HFF-Myc (cell line): ENCODE results near the gene CCT8L2.
"Not testable (repeated sequence)": the region's sequence is repeated elsewhere in the genome, so short reads cannot be mapped to it uniquely, and the experiment has no call there.

Source experiments
- DNase-seq: peaks from one replicate; pipeline ENCODE4 v3.0.0-alpha.2; 2011; ENCODE audit warnings: low read depth; ENCODE audit errors: extremely low read depth
- H3K4me3 ChIP-seq: replicated peaks from 2 replicates; pipeline ENCODE4 v1.5.1; 2011; ENCODE audit warnings: low read depth, mild to moderate bottlenecking, control low read depth, low read length
- CTCF ChIP-seq: IDR thresholded peaks from 2 replicates; pipeline ENCODE4 v1.5.1; 2012; ENCODE audit warnings: mild to moderate bottlenecking, low read depth, low read length, control low read depth; ENCODE audit errors: missing control alignments

Gene CCT8L2

GRCh38 chr22:16603448-16603768, 10.8 kb upstream of the CCT8L2 start:
- H3K4me3 ChIP-seq: no peak overlapping the region
- no peak for DNase-seq
- no peak for TF ChIP-seq CTCF

DNA sequence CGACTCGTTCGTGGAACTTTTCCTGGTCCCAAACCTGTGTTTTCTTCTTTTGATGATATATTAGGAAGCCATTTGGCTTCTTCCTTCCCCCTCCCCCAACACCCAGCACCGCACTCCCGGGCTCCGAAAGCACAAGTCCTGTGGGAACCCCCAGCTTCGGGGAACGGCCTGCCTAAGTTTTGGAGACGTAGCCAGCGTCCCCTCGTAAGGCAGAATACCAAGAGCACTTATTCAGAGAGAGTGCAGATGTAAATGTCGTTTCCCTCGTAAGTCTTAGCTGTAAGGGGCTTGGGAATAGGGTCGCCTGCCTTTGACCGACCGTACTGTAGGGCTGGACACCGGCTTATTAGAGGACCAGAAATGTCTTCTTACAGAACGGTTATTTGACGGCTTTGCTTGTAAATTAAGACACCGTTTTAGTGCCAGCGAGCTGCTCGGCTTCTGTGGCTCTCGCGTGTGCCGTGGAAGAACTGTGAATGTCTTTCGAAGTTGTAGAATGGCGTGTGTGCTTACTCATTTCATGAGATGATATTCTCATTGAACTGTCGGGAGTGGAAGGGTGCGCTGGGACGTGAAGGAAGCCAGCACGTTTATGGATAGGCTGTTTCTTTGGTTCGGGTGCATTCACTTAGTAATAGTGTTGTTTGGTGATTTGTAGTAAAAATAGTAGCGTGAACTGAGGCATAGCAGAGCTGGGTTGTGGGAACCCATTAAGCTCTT, 10.3 kb upstream of the CCT8L2 start:
- H3K4me3 ChIP-seq: not testable (repeated sequence)

DNA sequence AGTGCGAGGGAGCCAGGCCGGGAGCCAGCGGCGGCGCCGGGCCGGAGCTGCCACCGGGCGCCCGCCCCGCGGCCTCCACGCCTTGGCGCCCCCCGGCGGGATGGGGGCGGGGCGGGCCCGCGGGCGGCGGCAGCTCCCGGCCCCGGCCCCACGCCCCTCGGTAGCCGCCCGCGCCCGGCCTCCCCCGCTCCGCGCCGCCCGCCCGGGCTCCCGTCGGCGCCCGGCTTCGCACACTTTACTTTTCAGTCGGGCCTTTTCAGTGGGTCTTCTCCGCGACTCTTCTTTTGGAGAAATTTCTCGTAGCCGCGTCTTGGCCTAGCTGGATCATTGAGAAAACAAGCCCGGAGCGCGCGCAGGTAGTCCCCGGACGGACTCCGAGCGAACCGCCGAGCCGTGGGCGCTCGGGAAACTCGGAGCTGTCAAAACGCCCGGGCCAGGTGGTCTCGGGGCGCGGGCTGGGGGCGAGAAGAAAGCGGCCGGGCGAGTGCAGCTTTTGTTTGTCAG, 9.7 kb upstream of the CCT8L2 start:
- not testable (repeated sequence) for DNase-seq

More for the DNA sequence above, 10.3 kb upstream of the CCT8L2 start:
- DNase-seq: not testable (repeated sequence)

DNA sequence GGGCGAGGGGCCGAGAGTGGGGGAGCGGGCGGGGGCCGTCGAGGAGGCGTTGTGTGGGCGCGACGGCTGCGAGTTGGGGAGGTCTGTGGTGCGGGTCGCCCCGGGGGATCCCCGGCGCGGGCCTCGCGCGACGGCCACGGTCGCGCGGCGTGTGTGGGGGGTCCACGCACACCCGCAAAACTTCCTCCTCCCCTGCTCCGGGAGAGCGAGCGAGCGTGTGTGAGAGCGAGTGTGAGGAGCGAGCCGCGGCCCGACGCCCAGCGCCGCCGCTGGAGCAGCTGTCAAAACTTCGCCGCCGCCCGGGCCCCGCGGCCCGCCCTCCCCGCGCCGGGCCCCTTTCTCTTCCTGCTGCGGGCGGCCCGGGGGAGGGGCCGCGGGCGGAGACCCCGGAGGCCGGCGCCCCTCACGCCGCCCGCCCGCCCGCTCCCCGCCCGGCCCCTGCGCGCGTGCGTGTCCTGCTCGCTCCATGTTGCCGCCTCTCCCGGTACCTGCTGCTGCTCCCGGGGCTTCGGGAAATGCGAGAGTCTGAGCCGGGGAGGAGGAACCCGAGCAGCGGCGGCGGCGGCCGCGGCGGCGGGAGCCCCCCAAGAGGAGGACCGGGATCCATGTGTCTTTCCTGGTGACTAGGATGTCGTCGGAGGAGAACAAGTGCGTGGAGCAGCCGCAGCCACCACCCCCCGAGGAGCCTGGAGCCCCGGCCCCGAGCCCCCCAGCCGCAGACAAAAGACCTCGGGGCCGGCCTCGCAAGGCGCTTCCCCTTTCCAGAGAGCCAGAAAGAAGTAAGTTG, 9.0 kb upstream of the CCT8L2 start:
- DNase-seq: no peak
- no peak overlapping the region for H3K4me3 ChIP-seq
- no peak for TF ChIP-seq CTCF

More for the DNA sequence above, 9.7 kb upstream of the CCT8L2 start:
- H3K4me3 ChIP-seq: not testable (repeated sequence)

- H3K4me3 ChIP-seq, DNase-seq: not testable (repeated sequence)
These were observed 8.2 kb upstream of the CCT8L2 start for GRCh38 chr22:16600644-16601436.

GRCh38 chr22:16599648-16600047, 7.0 kb upstream of the CCT8L2 start:
- DNase-seq, H3K4me3 ChIP-seq: not testable (repeated sequence)

- not testable (repeated sequence) for DNase-seq, H3K4me3 ChIP-seq
These were observed 2.6 kb upstream of the CCT8L2 start for GRCh38 chr22:16595251-16595650.

DNA sequence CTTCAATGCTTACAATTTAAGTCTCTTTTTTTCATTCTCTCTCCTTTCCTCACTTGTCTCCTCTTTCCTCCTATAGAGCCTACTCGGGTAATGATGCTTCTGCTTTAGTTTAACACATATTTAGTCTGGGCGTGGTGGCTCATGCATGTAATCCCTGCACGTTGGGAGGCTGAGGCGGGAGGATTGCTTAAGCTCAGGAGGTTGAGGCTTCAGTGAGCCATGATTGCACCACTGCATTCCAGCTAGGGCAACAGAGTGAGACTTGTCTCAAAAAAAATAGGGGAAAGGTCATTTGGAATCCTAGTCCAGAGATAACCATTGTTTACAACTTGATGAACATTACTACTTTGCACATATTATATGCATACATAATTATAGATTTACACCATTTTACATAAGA, 1.4 kb upstream of the CCT8L2 start:
- no peak for DNase-seq
- H3K4me3 ChIP-seq: no peak overlapping the region
- no peak for TF ChIP-seq CTCF

- not testable (repeated sequence) for H3K4me3 ChIP-seq, DNase-seq
These were observed 379 bp downstream of the CCT8L2 start for GRCh38 chr22:16592231-16592630.

GRCh38 chr22:16591136-16591535, 1.5 kb downstream of the CCT8L2 start:
- DNase-seq, H3K4me3 ChIP-seq: not testable (repeated sequence)
